HG03175 (cell line): ENCODE data around the gene F2R.
"Not testable (repeated sequence)": the region's sequence is repeated elsewhere in the genome, so short reads cannot be mapped to it uniquely, and the experiment has no call there.

Source experiments
- ATAC-seq: cut with Tn5 transposase; IDR thresholded peaks from one replicate; pipeline ENCODE4 v1.9.1; 2021; ENCODE audit warnings: mild to moderate bottlenecking, moderate library complexity; ENCODE audit not compliant: unreplicated experiment

Gene F2R

GRCh38 chr5:76715736-76716455 is at the start of gene F2R:
Gene F2R (plus strand): TSS chr5:76716126. CDS start chr5:76716308, 182 bp downstream.
- peak; percentile 72 for ATAC-seq

- no peak for ATAC-seq
Measured at GRCh38 chr5:76667495-76667894, 48.4 kb upstream of the F2R start.

GRCh38 chr5:76669245-76669644 is 46.7 kb upstream of the F2R start:
- no peak for ATAC-seq

DNA sequence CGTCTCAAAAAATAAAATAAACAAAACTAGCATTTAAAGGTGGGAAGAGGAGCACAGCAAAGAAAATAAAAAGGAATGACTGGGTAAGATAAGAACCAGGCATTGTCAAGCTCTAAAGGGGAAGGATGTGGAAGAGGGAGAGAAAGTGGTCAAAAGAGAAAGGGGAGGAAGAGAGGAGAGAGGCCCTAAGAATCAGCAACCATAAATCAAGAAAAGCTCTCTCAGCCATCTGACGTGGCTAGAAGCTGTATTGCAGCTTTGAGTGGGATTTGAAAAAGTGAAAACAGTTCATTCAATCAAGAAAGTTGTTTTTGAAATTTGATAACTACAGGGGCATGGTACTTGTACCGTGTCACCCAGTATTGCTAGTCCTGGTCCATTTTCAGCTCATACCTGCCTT is 45.4 kb upstream of the F2R start:
- no peak for ATAC-seq

DNA sequence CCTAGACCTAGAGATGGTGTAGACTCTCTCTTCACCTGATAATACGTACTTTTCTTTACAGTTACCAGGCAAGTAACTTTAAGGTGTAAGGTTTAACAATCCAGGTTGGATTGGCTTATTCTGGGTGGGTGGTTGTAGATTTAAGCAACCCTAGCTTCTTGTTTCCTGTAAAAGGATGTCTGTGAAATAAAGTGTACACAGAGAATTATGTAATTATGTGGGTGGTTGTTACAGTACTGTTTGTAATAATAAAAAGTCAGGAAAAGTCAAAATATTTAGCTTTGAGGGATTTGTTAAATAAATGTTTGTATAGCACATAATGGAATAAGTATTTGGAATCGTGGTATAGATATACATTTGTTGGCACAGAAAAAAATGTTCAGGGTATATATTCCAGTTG is 43.7 kb upstream of the F2R start:
- ATAC-seq, result no peak

DNA sequence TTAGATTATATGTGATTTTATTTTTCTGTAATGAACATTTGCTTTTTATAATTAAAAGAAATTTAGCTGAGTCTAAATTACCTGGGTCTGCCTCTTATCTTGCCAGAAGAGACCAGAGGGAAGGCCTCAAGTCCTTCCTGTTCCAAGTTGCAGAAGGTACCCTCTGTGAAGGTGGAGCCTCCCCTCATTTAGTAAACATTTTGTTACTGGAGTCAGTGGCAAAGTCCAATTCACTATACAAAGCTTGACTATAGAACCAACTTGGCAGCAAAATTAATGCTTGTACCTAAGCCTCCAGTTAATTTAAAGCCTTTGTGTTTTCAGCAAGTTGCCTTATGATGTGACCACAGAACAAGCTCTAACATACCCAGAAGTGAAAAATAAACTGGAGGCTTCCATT is 42.8 kb upstream of the F2R start:
- no peak for ATAC-seq

DNA sequence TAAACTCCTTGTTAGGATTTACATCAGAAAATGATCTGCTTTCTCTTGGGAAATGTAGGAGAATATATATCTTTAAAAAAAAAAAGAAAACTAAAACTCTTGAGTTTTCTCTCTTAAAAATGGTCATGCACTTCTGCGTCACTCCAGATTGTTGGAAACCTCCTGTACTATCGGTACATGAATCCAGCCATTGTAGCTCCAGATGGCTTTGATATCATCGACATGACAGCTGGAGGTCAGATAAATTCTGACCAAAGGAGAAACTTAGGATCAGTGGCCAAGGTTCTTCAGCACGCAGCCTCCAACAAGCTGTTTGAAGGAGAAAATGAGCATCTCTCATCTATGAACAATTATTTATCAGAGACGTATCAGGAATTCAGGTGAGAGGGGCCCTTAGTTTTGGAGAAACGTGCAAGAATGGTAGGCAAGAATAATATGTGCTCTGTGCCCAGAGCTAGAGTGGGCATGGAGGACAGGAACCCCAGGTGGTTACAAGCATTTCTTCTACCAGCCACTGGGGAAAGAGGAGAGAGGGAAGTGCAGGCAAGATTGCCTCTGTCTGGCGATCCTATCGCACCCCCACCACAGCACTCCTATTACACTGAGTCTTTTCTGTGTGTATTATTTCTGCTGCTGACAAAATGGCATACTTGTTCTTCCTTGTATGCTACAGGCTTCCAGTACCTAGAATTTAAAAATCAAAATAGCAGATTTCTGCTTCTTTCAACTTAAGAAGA is 41.4 kb upstream of the F2R start:
- ATAC-seq, result no peak

GRCh38 chr5:76675364-76675763 is 40.6 kb upstream of the F2R start:
- ATAC-seq, result no peak

GRCh38 chr5:76677849-76678472 is 38.0 kb upstream of the F2R start:
- ATAC-seq, result no peak

DNA sequence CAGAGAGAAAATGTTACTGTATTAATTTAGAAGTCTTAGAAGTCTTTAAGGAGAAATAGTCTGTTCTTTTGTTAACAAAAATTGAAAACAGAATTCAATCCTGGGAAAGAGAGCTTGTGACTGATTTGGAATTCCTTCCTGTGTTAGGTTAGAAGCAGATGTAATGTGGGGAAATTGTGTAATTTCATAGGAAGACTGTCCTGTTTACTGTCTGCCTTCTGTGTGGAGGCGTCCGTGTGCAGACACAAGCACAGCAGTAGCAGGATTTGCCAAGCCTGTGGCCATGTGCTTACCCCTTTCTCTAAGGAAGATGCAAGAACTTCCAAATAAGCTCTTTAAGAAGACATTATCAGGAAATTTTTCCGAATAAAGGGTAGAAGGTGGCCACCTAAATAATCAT is 36.7 kb upstream of the F2R start:
- ATAC-seq, result no peak

GRCh38 chr5:76680826-76681225 is 35.1 kb upstream of the F2R start:
- not testable (repeated sequence) for ATAC-seq

DNA sequence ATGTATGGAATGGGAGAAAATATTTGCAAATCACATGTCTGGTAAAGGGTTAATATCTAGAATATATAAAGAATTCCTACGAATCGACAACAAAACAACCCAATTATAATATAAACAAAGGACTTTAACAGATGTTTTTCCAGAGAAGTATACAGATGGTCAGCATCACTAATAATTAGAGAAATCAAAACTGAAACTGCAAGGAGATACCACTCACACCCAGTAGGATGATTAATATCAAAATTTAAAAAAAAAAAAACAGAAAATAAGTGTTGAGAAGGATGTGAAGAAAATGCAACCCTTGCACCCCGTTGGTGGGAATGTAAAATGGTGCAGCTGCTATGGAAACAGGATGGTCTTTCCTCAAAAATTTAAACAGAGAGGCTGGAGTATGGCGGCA is 34.6 kb upstream of the F2R start:
- ATAC-seq, result no peak

DNA sequence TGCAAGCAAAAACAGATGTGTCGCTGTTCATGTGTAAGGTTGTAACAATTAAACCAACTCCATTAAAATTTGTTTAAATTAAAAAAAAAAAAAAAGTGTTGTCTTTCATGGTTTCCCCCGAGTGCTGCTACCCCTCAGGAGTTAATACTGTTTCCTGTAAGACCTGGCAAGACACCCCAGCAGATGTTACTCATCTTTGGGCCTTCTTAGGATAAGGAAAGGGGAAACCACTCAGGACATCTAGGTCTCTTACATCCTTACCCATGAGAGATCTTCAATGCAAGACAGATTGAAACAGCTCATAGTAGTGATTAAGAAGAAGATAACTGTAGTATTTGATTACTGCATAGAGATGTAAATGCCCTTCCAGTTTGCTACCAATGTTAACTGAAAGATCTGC is 33.5 kb upstream of the F2R start:
- no peak for ATAC-seq

DNA sequence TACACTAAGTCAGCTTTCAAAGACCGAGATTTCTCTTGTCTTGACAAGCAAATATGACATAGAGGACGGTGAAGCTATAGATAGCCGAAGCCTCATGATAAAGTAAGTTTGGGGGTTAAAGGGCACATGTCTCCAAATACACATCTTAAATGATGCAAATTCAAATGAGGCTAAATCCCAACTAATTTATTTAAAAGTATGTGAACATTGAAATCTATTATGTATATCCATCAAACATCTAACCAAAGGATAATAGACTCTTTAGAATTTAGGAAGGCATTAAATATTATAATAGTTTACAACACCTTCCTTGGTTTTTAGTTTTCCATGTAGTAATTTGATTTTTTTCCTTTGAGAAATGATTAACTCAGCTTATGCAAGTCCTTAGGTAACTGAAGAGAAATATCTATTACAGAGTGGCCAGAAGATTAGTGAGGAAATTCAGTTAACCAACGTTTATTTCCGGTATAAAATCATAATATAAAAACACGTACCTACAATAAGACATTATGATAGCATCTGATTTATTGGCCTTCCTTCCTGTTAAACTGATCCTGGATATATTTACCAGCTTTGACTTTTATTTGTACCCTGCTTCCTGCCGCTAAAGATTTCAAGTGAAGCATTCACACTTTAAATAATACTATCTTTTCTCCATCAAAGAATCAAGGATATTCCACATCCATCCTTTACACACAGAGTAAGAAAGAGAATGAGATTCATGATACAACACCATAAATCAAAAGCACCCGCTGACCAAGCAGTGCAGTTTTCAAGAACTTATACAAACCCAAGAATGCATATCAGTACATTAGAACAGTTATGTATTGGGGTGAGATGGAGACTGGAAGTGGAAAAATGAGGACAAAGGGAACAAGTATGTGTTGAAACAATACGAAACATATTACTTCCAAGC is 31.9 kb upstream of the F2R start:
- no peak for ATAC-seq

DNA sequence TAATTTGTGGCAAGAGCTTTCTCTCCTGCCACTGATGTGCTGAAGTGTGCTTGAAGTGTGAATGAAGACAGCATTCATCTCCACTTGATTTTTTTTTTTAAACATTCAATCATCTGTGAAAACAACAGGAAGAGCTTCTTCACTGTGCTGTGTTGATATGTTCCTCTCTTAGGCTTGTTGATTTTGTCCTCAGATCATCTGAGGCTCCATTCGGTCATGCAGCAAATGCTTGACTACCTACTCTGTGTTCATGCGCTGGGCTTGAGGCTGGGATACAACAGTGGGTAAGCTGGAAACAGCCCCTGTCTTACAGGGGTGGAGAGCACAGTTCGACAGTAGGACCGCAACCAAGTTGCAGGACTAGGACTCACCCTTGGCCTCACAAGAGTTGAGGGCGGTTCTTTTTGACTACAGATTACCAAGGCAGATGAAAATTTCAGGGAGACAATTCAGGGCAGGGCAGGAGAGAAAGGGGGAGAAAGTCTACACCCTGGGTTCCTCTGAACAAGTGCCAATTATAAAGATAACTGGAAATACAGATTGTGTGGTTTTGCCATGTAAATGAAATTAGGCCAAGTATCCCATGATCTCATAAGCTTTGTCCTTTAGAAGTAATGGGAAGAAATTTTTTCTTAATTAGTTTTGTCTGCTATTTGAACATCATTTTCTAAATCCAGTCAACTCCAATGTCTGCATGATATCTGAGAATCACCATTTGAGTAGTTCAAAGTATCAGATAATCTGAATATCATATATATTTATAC is 31.0 kb upstream of the F2R start:
- no peak for ATAC-seq

DNA sequence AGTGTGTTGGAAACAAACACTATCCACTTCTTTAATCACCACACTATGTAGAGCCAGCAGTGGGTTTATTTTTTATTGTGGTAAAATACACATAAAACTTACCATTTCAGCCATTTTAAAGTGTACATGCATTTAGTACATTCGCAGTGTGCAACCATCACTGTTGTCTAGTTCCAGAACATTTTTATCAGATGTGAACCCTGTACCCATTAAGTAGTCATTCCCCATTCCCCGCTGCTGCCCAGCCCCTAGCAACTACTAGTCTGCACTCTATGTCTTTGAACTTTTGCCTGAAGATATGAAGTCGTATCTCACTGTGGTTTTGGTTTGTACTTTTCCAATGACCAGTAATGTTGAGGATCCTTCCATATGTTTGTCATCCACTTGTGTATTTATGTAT is 30.2 kb upstream of the F2R start:
- no peak for ATAC-seq

- no peak for ATAC-seq
Measured at GRCh38 chr5:76688212-76688611, 27.7 kb upstream of the F2R start.

GRCh38 chr5:76688836-76689235 is 27.1 kb upstream of the F2R start:
- ATAC-seq, result no peak

DNA sequence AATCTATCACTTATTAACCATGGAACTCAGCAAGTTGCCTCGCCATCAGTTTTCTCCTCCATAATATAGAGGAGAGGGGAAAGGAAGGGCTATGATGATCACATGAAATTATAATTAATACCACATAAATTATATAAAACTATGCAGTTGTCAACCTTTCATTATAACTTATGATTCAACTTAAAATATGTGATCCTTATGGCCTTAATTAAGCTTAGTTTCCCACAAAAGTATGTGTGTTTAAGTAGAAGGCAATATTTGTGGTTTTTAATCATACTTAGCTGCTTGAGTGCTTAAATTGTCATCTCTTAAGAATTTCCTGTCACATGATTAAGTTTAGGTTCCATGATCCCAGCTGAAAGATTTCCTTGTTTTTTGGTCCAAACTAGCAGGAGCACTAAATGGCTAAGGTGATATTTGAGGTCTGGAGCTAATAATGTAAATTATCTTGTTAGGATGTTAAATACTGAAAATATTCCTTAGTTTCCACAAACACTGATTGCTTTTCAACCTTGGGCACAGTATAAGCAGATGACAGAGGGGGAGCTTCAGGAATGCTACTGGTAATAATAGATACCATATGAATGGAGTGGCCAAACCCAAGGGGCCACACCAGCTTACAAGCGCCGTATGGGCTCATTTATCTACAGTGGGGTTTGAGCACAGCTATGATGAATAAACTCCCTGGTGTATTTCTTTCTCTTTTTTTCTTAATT is 26.4 kb upstream of the F2R start:
- no peak for ATAC-seq
